Measurements from ENCODE around the gene UBTD2.

UBTD2 gene

DNA sequence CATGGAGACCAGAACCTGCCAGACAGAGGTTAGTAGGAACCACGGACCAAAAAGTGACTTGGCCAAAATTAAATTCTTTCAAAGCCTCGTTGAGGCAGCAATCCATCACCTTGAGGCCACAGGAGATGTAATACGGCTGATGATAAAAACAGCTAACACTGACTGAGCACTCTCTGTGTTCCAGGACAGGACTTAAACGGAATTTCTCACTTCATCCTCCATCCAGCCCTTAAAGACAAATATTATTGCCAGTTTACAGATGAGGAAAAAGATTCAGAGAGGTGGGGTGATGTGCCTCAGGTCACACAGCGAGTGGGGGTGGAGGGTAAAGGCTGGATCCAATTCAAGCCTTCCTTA lies 120.6 kb downstream of the UBTD2 start:
- H3K9me3 ChIP-seq (ENCODE audit: control insufficient read depth, insufficient read depth, low read length) = no peaks in the 10 kb centered on the region
- H3K4me3 ChIP-seq (ENCODE audit: low read depth, low read length) = no peak overlapping the region
- no peak overlapping the region for H3K9ac ChIP-seq (ENCODE audit: low read depth, low read length)
- peaks cover 1% of the 10 kb centered on the region for H3K4me1 ChIP-seq (ENCODE audit: control insufficient read depth, insufficient read depth, low read length)
- H3K36me3 ChIP-seq (ENCODE audit: control insufficient read depth, insufficient read depth, low read length) = peaks cover 3% of the 10 kb centered on the region
- no peaks in the 10 kb centered on the region for H3K27me3 ChIP-seq (ENCODE audit: control insufficient read depth, insufficient read depth, low read length)

DNA sequence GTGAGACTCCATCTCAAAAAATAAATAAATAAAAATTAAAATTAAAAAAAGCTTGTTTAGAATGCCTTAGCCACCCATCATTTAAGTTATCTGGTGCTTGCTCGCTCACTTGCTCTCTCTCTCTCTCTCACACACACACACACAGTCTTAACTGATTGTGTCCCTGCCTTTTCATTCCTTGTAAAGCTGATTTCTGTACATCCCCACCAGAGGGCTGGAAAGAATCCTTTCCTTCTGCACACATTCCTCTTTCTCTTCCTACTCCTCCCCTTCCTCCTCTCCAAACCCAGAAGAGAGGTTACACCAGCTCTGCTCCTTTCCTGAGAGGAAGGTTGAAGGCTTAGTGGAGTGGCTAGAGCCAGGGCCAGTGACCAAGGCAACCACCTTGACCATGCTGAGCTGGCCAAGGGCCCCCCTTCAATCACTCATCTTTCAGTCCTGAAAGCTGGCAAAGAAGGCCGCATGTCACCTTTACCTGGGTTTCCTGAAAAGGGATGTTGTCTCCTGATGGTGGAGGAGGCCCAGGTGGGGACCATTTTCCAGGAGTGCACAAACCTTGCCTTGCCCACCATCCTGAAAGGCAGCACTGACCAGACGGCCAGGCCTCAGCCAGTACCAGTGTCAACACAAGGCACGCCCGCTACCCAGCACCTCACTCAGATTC lies 121.1 kb downstream of the UBTD2 start:
- Histone ChIP-seq H3K9me3 (ENCODE audit: control insufficient read depth, insufficient read depth, low read length) (no peaks in the 10 kb centered on the region), H3K4me3 (ENCODE audit: low read depth, low read length) (no peak overlapping the region), H3K9ac (ENCODE audit: low read depth, low read length) (no peak overlapping the region), H3K36me3 (ENCODE audit: control insufficient read depth, insufficient read depth, low read length) (peaks cover 3% of the 10 kb centered on the region), H3K4me1 (ENCODE audit: control insufficient read depth, insufficient read depth, low read length) (no peaks in the 10 kb centered on the region), H3K27me3 (ENCODE audit: control insufficient read depth, insufficient read depth, low read length) (no peaks in the 10 kb centered on the region)

DNA sequence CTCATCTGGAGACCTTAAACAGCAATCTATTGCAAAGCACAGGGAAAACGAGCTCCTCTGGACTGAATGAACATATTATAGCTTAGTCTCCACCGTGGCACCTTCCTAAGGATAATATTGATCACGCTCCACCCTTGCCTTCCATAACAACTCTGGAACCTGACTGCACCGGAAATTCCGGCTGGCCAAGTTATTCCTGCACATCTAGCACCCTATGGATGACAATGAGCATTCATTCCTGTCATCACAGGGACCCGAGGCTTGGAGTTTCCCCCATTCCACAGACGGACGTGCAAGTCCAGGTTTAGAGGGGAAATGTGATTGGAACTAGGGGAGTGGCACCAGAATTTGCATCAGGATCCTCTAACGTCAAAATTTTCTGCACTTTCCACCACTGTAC lies 123.1 kb downstream of the UBTD2 start:
- H3K4me1 ChIP-seq (ENCODE audit: control insufficient read depth, insufficient read depth, low read length) = no peaks in the 10 kb centered on the region
- no peaks in the 10 kb centered on the region for H3K27me3 ChIP-seq (ENCODE audit: control insufficient read depth, insufficient read depth, low read length)
- H3K36me3 ChIP-seq (ENCODE audit: control insufficient read depth, insufficient read depth, low read length) = peaks cover 8% of the 10 kb centered on the region
- H3K9ac ChIP-seq (ENCODE audit: low read depth, low read length) = no peak overlapping the region
- H3K9me3 ChIP-seq (ENCODE audit: control insufficient read depth, insufficient read depth, low read length) = no peaks in the 10 kb centered on the region
- H3K4me3 ChIP-seq (ENCODE audit: low read depth, low read length) = no peak overlapping the region

Measured in iPS-15b (cell line).